ENCODE data around the gene ADPRHL1. TPM values are rescaled to one million over a fixed set of nuclear protein-coding genes. Genes with fewer than 3 reads are reported as not detected.
"Not testable (repeated sequence)": the region's sequence is repeated elsewhere in the genome, so short reads cannot be mapped to it uniquely, and the experiment has no call there.

The ADPRHL1 gene
- total RNA-seq, 2 experiments from 2014 or later = 0.50 to 0.56 TPM

GRCh38 chr13:113369881-113370280 is 83.4 kb downstream of the ADPRHL1 start:
- ChIA-PET POLR2A (no interaction called here), CTCF (no interaction called here)
- Mint-ChIP-seq H3K27ac (no peak overlapping the region), H3K4me3 (no peak overlapping the region), H3K9me3 (no peaks in the 10 kb centered on the region), H3K36me3 (no peaks in the 10 kb centered on the region), H3K27me3 (peaks cover 12% of the 10 kb centered on the region), H3K4me1 (ENCODE audit: low read depth) (no peaks in the 10 kb centered on the region)
- DNase-seq = no peak
- intact Hi-C loops (cut with micrococcal nuclease) = no loop called here

GRCh38 chr13:113369189-113369588 is 84.1 kb downstream of the ADPRHL1 start:
- ChIA-PET POLR2A (no interaction called here), CTCF (no interaction called here)
- Mint-ChIP-seq H3K4me1 (ENCODE audit: low read depth) (no peaks in the 10 kb centered on the region), H3K36me3 (no peaks in the 10 kb centered on the region), H3K4me3 (no peak overlapping the region), H3K27me3 (peaks cover 8% of the 10 kb centered on the region), H3K27ac (no peak overlapping the region), H3K9me3 (no peaks in the 10 kb centered on the region)
- intact Hi-C loops (cut with micrococcal nuclease) = no loop called here
- no peak for DNase-seq

GRCh38 chr13:113368353-113368752 is 84.9 kb downstream of the ADPRHL1 start:
- CTCF ChIA-PET; H3K36me3 Mint-ChIP-seq; H3K4me1 Mint-ChIP-seq (ENCODE audit: low read depth); H3K9me3 Mint-ChIP-seq; H3K27me3 Mint-ChIP-seq; H3K4me3 Mint-ChIP-seq; POLR2A ChIA-PET; intact Hi-C loops (cut with micrococcal nuclease); H3K27ac Mint-ChIP-seq; DNase-seq: not testable (repeated sequence)

GRCh38 chr13:113367771-113368170 is 85.5 kb downstream of the ADPRHL1 start:
- Mint-ChIP-seq H3K9me3 (no peaks in the 10 kb centered on the region), H3K36me3 (no peaks in the 10 kb centered on the region), H3K4me1 (ENCODE audit: low read depth) (no peaks in the 10 kb centered on the region), H3K27me3 (peaks cover 8% of the 10 kb centered on the region), H3K4me3 (no peak overlapping the region), H3K27ac (no peak overlapping the region)
- POLR2A ChIA-PET = no interaction called here
- CTCF ChIA-PET = no interaction called here
- no peak for DNase-seq
- intact Hi-C loops (cut with micrococcal nuclease) = no loop called here

GRCh38 chr13:113367020-113367560 is 86.2 kb downstream of the ADPRHL1 start:
- H3K27ac Mint-ChIP-seq = no peak overlapping the region
- ChIA-PET CTCF (no interaction called here), POLR2A (no interaction called here)
- no peaks in the 10 kb centered on the region for H3K9me3 Mint-ChIP-seq
- H3K27me3 Mint-ChIP-seq = peaks cover 15% of the 10 kb centered on the region
- no peaks in the 10 kb centered on the region for H3K4me1 Mint-ChIP-seq (ENCODE audit: low read depth)
- H3K36me3 Mint-ChIP-seq = no peaks in the 10 kb centered on the region
- H3K4me3 Mint-ChIP-seq = no peak overlapping the region
- no peak for DNase-seq
- intact Hi-C loops (cut with micrococcal nuclease) = no loop called here

- Mint-ChIP-seq H3K4me3 (no peak overlapping the region), H3K27ac (no peak overlapping the region), H3K4me1 (ENCODE audit: low read depth) (no peaks in the 10 kb centered on the region), H3K9me3 (no peaks in the 10 kb centered on the region), H3K36me3 (no peaks in the 10 kb centered on the region), H3K27me3 (peaks cover 17% of the 10 kb centered on the region)
- intact Hi-C loops (cut with micrococcal nuclease) = no loop called here
- DNase-seq = no peak
- POLR2A ChIA-PET = no interaction called here
- CTCF ChIA-PET = interaction anchor here (0.7 kb wide), 1 partner anchor 381 kb away, joined by 3 read pairs; no protein-coding TSS in a partner anchor
Observed at GRCh38 chr13:113365971-113366588, 87.2 kb downstream of the ADPRHL1 start.

GRCh38 chr13:113365583-113365970 is 87.7 kb downstream of the ADPRHL1 start:
- POLR2A ChIA-PET = no interaction called here
- no peaks in the 10 kb centered on the region for H3K36me3 Mint-ChIP-seq
- no peaks in the 10 kb centered on the region for H3K9me3 Mint-ChIP-seq
- intact Hi-C loops (cut with micrococcal nuclease) = no loop called here
- H3K4me3 Mint-ChIP-seq = peak overlapping the region; percentile 39
- H3K4me1 Mint-ChIP-seq (ENCODE audit: low read depth) = no peaks in the 10 kb centered on the region
- peaks cover 17% of the 10 kb centered on the region for H3K27me3 Mint-ChIP-seq
- CTCF ChIA-PET = no interaction called here
- no peak for DNase-seq
- no peak overlapping the region for H3K27ac Mint-ChIP-seq

GRCh38 chr13:113364901-113365582 is 88.2 kb downstream of the ADPRHL1 start:
- DNase-seq = no peak
- intact Hi-C loops (cut with micrococcal nuclease) = no loop called here

GRCh38 chr13:113364311-113364889 is 88.9 kb downstream of the ADPRHL1 start:
- Mint-ChIP-seq H3K27me3 (peaks cover 17% of the 10 kb centered on the region), H3K27ac (no peak overlapping the region), H3K36me3 (no peaks in the 10 kb centered on the region), H3K9me3 (no peaks in the 10 kb centered on the region), H3K4me1 (ENCODE audit: low read depth) (no peaks in the 10 kb centered on the region), H3K4me3 (no peak overlapping the region)
- DNase-seq = peak; percentile 18
- CTCF ChIA-PET = no interaction called here
- POLR2A ChIA-PET = no interaction called here
- intact Hi-C loops (cut with micrococcal nuclease) = no loop called here

More at GRCh38 chr13:113364901-113365582, 88.2 kb downstream of the ADPRHL1 start:
- Mint-ChIP-seq H3K4me1 (ENCODE audit: low read depth) (no peaks in the 10 kb centered on the region), H3K27me3 (peaks cover 17% of the 10 kb centered on the region), H3K36me3 (no peaks in the 10 kb centered on the region), H3K27ac (no peak overlapping the region), H3K9me3 (no peaks in the 10 kb centered on the region), H3K4me3 (peak overlapping the region; percentile 39)
- ChIA-PET CTCF (no interaction called here), POLR2A (no interaction called here)

GRCh38 chr13:113361406-113361805 is 91.9 kb downstream of the ADPRHL1 start:
- Mint-ChIP-seq H3K4me1 (ENCODE audit: low read depth) (no peaks in the 10 kb centered on the region), H3K27ac (no peak overlapping the region), H3K36me3 (no peaks in the 10 kb centered on the region), H3K27me3 (peaks cover 20% of the 10 kb centered on the region), H3K9me3 (no peaks in the 10 kb centered on the region), H3K4me3 (no peak overlapping the region)
- DNase-seq = no peak
- POLR2A ChIA-PET = no interaction called here
- intact Hi-C loops (cut with micrococcal nuclease) = no loop called here
- CTCF ChIA-PET = no interaction called here

GRCh38 chr13:113360446-113360845 is 92.8 kb downstream of the ADPRHL1 start:
- Mint-ChIP-seq H3K27me3 (peaks cover 15% of the 10 kb centered on the region), H3K4me3 (no peak overlapping the region), H3K36me3 (no peaks in the 10 kb centered on the region), H3K27ac (no peak overlapping the region), H3K9me3 (no peaks in the 10 kb centered on the region), H3K4me1 (ENCODE audit: low read depth) (no peaks in the 10 kb centered on the region)
- ChIA-PET POLR2A (no interaction called here), CTCF (no interaction called here)
- intact Hi-C loops (cut with micrococcal nuclease) = no loop called here
- no peak for DNase-seq

- POLR2A ChIA-PET = no interaction called here
- Mint-ChIP-seq H3K9me3 (no peaks in the 10 kb centered on the region), H3K36me3 (no peaks in the 10 kb centered on the region), H3K4me3 (no peak overlapping the region), H3K27ac (no peak overlapping the region), H3K4me1 (ENCODE audit: low read depth) (no peaks in the 10 kb centered on the region), H3K27me3 (peaks cover 12% of the 10 kb centered on the region)
- CTCF ChIA-PET = no interaction called here
- intact Hi-C loops (cut with micrococcal nuclease) = no loop called here
- DNase-seq = no peak
Observed at GRCh38 chr13:113359571-113359970, 93.7 kb downstream of the ADPRHL1 start.

All from activated CD4-positive, alpha-beta memory T cell treated with anti-CD3 and anti-CD28 coated beads for 36 hours (primary cell).